Activated T-cell treated with anti-CD3 and anti-CD28 coated beads, Interleukin-2, amount 50 U/mL, for 72 hours (primary cell): Measurements from ENCODE around the gene METTL2B. TPM values are rescaled to one million over a fixed set of nuclear protein-coding genes. Genes with fewer than 3 reads are reported as not detected.
"Not testable (repeated sequence)": the region's sequence is repeated elsewhere in the genome, so short reads cannot be mapped to it uniquely, and the experiment has no call there.

Experiments
- ATAC-seq, 2 donors: fragments of 150-1000 bp; cut with Tn5 transposase; replicated peaks in 1 of 2; 2 replicates each; pipeline ENCODE4 v1.10.0; 2021; ENCODE audit warnings: moderate library complexity in 2 of 2, mild to moderate bottlenecking in 1 of 2
- DNase-seq, 2 donors: peaks; one replicate each; pipeline ENCODE4 v3.0.0; 2021 to 2022; ENCODE audit warnings: mixed read lengths in 1 of 2
- H3K27ac Mint-ChIP-seq: one replicate; pipeline ENCODE4 v1.8.0; 2022; ENCODE audit warnings: mild to moderate bottlenecking, moderate library complexity, mixed read lengths
- H3K27me3 Mint-ChIP-seq: one replicate; pipeline ENCODE4 v1.8.0; 2022; ENCODE audit warnings: low read depth, mixed read lengths
- H3K36me3 Mint-ChIP-seq, 2 donors: one replicate each; pipeline ENCODE4 v1.8.0; 2022; ENCODE audit warnings: mixed read lengths in 2 of 2, mild to moderate bottlenecking in 1 of 2; ENCODE audit not compliant: insufficient read depth in 2 of 2
- H3K4me1 Mint-ChIP-seq: one replicate; pipeline ENCODE4 v1.8.0; 2022; ENCODE audit warnings: low read depth, mixed read lengths
- H3K4me3 Mint-ChIP-seq, 2 donors: one replicate each; pipeline ENCODE4 v1.8.0; 2022; ENCODE audit warnings: mild to moderate bottlenecking in 2 of 2, mixed read lengths in 2 of 2, moderate library complexity in 2 of 2
- H3K9me3 Mint-ChIP-seq, 2 donors: one replicate each; pipeline ENCODE4 v1.8.0; 2022; ENCODE audit warnings: mixed read lengths in 2 of 2
- total RNA-seq, 2 donors: library from RNA; stranded (reverse); gene quantifications; one replicate each; pipeline ENCODE4 v1.2.3, GENCODE V29; 2022

The METTL2B gene
- total RNA-seq, 2 donors from 2014 or later, result 33.9 to 35.9 TPM

DNA sequence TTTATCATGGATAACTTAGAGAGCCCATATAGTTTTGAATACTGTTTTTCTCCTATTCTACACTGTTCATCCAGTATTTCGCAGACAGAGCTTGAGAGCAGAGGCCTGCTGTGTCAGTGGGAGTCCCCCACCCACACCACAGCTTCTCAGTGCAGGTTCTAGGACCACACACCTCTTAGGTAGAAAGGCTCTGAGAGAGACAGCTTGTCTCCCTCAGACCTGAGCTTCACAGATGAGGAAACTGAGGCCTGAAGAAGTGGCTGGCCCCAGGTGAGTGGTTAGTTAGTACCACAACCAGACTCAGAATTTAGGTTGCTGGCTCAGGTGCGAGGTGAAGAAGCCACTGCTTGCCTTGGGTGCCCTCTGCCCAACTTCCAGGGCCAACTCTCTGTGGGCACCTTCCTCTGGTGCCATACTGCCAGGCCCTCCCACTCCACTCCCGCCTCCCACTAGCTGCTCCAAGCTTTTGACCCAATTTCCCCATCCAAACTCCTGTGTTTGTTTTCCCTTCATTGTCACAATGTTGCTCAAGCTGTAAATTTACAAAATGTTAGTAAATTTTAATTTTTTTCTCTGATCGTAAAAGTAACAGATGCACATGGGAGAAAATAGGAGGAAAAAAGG lies 28.5 kb upstream of the METTL2B start:
- peak; percentile 54 to 65 for ATAC-seq
- peak in 1 of 2 donors; percentile 38 for DNase-seq
- peak overlapping the region in 1 of 2 donors; percentile 30 for H3K4me3 Mint-ChIP-seq
- no peak overlapping the region for H3K27ac Mint-ChIP-seq
- no peaks in the 10 kb centered on the region for H3K9me3 Mint-ChIP-seq
- peaks cover 63% of the 10 kb centered on the region for H3K4me1 Mint-ChIP-seq
- peaks cover 16% of the 10 kb centered on the region for H3K27me3 Mint-ChIP-seq
- no peaks in the 10 kb centered on the region for H3K36me3 Mint-ChIP-seq

DNA sequence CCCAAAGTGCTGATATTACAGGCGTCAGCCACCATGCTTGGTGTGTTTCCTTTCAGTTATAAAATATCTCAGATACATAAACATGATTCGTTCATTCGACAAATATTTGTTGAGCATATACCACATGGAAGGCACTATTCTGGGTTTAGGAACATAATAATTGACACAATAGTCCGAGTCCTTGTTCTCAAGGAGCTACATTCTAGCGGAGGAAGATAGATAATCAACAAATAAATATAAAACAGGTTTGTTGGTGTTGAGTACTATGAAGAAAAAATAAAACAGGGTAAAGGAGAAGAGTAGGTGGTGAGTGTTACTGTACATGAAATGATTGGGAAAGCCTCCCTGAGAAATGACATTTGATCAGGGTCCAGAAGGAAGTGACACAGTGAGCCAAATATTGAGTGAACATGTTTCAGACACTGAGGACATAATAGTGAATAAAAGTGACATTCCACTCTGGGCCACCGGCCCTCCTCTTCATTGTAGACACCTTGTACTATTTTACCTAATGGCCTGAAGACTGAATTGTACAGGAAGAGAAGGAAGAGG lies 27.7 kb upstream of the METTL2B start:
- Mint-ChIP-seq H3K36me3 (no peaks in the 10 kb centered on the region), H3K4me3 (no peak overlapping the region), H3K27me3 (peaks cover 16% of the 10 kb centered on the region), H3K4me1 (peaks cover 70% of the 10 kb centered on the region), H3K27ac (no peak overlapping the region), H3K9me3 (no peaks in the 10 kb centered on the region)
- DNase-seq (no peak), ATAC-seq (no peak)

DNA sequence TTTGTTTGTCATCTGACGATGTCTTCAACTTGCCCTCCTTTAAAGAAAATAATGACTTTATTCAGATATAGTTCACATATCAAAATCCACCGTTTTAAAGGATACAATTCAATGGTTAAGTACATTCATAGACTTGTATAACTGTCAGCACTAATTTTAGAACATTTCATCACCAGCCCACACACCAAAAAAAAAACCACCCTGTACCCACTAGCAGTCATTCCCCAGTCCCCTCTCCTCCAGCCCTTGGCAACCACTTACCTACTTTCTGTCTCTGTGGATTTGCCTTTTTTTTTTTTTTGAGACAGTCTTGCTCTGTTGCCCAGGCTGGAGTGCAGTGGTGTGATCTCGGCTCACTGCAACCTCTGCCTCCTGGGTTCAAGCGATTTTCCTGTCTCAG lies 26.1 kb upstream of the METTL2B start:
- peaks cover 11% of the 10 kb centered on the region for H3K27me3 Mint-ChIP-seq
- peak overlapping the region; percentile 39 to 67 for H3K4me3 Mint-ChIP-seq
- H3K9me3 Mint-ChIP-seq, result no peaks in the 10 kb centered on the region
- peaks cover 76% of the 10 kb centered on the region for H3K4me1 Mint-ChIP-seq
- DNase-seq, result peak in 1 of 2 donors; percentile 48
- H3K36me3 Mint-ChIP-seq, result no peaks in the 10 kb centered on the region
- peak overlapping the region; percentile 4 for H3K27ac Mint-ChIP-seq
- ATAC-seq, result peak; percentile 48 to 63

DNA sequence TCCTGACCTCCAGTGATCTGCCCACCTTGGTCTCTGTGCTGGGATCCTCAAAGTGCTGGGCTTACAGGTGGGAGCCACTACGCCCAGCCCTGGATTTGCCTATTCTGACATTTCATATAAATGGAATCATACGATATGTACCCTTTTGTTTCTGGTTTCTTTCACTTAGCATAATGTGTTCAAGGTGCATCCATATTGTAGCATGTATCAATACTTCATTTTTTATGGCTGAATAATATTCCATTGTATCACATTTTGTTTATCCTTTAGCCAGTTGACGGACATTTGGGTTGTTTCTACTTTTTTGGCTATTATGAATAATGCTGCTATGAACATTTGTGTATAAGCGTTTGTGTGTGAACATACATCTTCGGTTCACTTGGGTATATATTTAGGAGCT lies 25.6 kb upstream of the METTL2B start:
- H3K36me3 Mint-ChIP-seq, result no peaks in the 10 kb centered on the region
- no peak overlapping the region for H3K27ac Mint-ChIP-seq
- peak overlapping the region; percentile 39 to 51 for H3K4me3 Mint-ChIP-seq
- ATAC-seq (no peak), DNase-seq (no peak)
- H3K4me1 Mint-ChIP-seq, result peaks cover 77% of the 10 kb centered on the region
- peaks cover 11% of the 10 kb centered on the region for H3K27me3 Mint-ChIP-seq
- H3K9me3 Mint-ChIP-seq, result no peaks in the 10 kb centered on the region

DNA sequence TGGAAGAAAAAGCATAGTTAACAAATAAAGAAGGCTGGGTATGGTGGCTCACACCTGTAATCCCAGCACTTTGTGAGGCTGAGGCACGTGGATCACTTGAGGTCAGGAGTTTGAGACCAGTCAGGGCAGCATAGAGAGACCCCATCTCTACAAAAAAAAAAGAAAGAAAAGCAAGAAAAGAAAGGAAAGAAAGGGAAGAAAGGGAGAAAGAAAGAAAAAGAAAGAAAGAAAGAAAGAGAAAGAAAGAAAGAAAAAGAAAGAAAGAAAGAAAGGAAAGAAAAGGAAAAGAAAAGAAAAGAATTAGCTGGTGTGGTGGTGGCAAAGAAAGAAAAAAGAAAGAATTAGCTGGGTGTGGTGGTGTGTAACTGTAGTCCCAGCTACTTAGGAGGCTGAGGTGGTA lies 24.0 kb upstream of the METTL2B start:
- peak overlapping the region; percentile 51 to 61 for H3K4me3 Mint-ChIP-seq

DNA sequence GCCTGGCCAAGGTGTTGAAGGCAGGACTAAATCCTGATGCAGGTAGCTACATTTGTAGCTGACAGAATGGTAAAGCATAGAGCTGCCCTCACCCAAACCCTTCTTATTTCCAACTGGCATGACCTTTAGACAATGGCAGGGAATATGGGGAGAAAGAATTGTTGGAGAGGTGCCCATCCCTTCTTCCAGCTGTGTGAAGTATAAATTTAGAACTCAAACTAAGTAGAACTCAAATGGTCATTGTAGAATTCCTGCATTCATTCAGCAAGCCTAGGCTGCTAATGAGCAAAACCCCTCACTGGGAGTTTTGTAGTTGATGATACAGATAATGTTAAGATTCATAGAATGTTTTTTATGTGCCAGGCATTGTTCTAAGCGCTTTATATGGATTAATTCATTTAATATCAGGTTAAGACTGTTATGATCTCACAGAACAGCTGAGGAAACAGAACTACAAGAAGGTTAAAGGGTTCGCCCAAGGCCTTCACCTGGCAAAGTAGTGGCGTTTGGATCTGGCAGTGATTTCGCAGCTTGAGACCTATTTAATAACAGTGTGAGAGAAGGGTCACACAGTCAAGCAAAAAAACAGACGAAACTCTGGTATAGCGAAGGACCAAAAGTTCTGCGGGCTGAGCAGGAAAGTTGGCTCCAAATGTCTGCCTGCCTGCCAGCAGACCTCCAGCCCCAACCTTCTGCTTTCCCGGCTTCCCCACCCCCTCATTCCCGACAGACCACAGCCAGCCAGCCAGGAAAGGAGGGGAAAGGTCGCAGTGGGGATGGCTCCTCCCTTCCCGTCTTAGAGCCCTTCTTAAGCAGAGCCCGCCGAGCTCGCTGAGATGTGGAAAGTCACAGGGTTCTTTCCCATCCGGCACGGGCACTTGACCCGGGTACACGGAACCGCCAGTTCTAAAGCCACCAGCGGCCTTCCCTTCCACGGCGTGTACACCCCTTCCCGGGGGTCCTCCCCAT lies 22.4 kb upstream of the METTL2B start:
- H3K27ac Mint-ChIP-seq, result no peak overlapping the region
- H3K36me3 Mint-ChIP-seq, result peaks cover 5 to 15% of the 10 kb centered on the region in 2 donors
- no peaks in the 10 kb centered on the region for H3K9me3 Mint-ChIP-seq
- DNase-seq, result no peak
- H3K4me3 Mint-ChIP-seq, result peak overlapping the region in 1 of 2 donors; percentile 37
- H3K4me1 Mint-ChIP-seq, result peaks cover 83% of the 10 kb centered on the region
- ATAC-seq, result no peak
- H3K27me3 Mint-ChIP-seq, result peaks cover 11% of the 10 kb centered on the region

More for the DNA sequence above, 24.0 kb upstream of the METTL2B start:
- no peak for ATAC-seq
- Mint-ChIP-seq H3K27me3 (peaks cover 11% of the 10 kb centered on the region), H3K4me1 (peaks cover 83% of the 10 kb centered on the region), H3K27ac (peak overlapping the region; percentile 74), H3K9me3 (no peaks in the 10 kb centered on the region), H3K36me3 (peaks cover 0 to 6% of the 10 kb centered on the region in 2 donors)
- no peak for DNase-seq

DNA sequence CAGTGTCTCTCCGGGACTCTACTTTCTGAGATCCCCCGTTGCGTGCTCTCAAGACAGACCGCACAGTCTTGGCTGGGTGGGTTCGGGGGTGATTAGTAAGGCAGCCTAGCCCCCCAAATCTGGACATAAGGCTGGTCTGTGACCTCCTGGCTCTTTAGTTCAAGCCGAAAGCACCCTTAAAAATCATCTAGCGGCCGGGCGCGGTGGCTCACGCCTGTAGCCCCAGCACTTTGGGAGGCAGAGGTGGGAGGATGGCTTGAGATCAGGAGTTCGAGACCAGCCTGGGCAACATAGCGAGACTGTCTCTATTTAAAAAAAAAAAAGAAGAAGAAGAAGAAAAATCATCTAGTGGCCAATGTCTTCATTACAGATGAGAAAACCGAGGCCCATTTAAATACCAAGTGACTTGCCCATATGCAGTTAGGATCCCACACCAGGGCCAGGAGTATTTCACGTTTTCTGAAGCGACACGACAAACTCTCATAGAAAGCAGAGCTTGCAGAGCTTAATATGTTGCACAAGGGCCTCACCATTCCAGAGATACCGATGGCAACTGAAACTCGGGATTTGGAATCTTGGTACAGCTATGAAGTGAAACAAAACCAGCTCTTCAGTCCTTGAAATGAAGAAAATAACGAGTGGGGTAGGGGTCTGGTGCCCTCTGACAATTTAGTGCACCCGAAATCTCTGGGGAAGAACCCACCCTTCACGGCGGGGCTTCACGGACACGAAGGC lies 21.6 kb upstream of the METTL2B start:
- Mint-ChIP-seq H3K27ac (peak overlapping the region; percentile 85), H3K27me3 (peaks cover 11% of the 10 kb centered on the region), H3K36me3 (peaks cover 5 to 15% of the 10 kb centered on the region in 2 donors)

DNA sequence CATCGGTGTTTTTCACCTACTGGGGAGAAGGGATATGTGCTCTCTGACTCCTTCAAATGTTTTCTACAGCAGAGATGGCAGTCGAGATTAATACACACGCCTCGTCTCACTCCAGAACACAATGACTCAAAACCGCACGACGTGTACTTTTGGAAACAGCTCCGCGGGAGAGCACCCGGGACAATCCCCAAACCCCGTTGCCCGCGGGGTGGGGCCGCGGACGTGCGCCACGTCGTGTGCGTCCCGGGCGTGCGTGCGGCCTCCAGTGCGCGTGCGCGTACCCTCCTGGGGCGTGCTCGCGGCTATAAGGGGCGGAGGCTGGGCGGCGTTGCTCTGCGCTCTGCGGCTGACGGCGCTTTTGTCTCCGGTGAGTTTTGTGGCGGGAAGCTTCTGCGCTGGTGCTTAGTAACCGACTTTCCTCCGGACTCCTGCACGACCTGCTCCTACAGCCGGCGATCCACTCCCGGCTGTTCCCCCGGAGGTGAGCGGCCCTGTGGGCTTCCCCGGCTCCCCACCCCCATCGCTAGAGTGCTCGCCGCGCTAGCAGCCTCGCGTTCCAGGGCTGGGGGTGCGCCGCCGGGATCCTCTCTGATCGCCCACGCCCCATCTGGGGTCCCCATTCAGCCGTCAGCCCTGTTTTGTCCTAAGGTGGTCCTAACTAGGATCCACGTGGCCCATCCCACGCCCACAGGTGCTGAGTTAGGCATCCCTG lies 20.8 kb upstream of the METTL2B start, which contains the start of gene HILPDA:
TSS of gene HILPDA (plus strand) at position 336 of the 712 bp plus-strand sequence. CDS start 1,391 bp downstream, outside the sequence.
- Mint-ChIP-seq H3K9me3 (no peaks in the 10 kb centered on the region), H3K36me3 (peaks cover 5 to 15% of the 10 kb centered on the region in 2 donors), H3K27ac (peak within 1 kb of the TSS; percentile 92), H3K27me3 (peaks cover 11% of the 10 kb centered on the region), H3K4me1 (peaks cover 84% of the 10 kb centered on the region), H3K4me3 (peak within 1 kb of the TSS; percentile 98)
- DNase-seq (peak; percentile 97 to 98), ATAC-seq (peak; percentile 84 to 88)

More for the DNA sequence above, 21.6 kb upstream of the METTL2B start:
- Mint-ChIP-seq H3K4me3 (peak overlapping the region; percentile 98), H3K9me3 (no peaks in the 10 kb centered on the region), H3K4me1 (peaks cover 89% of the 10 kb centered on the region)
- no peak for DNase-seq
- ATAC-seq, result no peak

DNA sequence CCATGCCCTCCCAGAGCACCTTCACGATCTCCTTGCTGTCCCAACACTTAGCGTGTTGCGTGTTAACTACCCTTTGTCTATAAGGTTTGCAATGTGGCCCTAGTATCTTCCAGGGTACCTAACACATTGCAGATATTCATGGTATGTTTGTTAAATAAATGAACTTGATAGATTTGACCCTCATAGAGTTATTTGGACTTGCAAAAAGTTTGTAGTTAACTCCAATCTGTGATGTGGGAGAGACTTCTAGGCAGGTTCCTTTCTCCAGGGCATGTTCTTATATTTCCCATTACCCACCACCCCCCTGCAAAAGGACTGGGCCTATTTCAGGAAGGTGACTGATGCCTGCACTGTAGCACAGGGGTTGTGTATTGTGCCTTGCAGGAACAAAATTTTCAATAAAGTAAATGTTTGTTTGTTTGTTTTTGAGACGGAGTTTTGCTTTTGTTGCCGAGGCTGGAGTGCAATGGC lies 20.3 kb upstream of the METTL2B start:
- peaks cover 5 to 15% of the 10 kb centered on the region in 2 donors for H3K36me3 Mint-ChIP-seq
- H3K4me1 Mint-ChIP-seq, result peaks cover 79% of the 10 kb centered on the region
- peaks cover 11% of the 10 kb centered on the region for H3K27me3 Mint-ChIP-seq
- DNase-seq, result no peak
- peak; percentile 4 for ATAC-seq
- peak overlapping the region; percentile 98 for H3K4me3 Mint-ChIP-seq
- no peaks in the 10 kb centered on the region for H3K9me3 Mint-ChIP-seq
- H3K27ac Mint-ChIP-seq, result peak overlapping the region; percentile 92

DNA sequence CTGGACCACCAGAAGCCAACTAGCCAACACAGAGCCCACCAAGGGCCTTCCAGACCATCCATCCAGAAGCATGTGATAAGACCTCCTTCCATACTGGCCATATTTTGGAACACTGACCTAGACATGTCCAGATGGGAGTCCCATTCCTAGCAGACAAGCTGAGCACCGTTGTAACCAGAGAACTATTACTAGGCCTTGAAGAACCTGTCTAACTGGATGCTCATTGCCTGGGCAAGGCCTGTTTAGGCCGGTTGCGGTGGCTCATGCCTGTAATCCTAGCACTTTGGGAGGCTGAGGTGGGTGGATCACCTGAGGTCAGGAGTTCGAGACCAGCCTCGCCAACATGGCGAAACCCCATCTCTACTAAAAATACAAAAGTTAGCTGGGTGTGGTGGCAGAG lies 19.2 kb upstream of the METTL2B start:
- Mint-ChIP-seq H3K4me1 (peaks cover 68% of the 10 kb centered on the region), H3K36me3 (peaks cover 5 to 15% of the 10 kb centered on the region in 2 donors), H3K4me3 (peak overlapping the region; percentile 98), H3K27ac (peak overlapping the region; percentile 8)
- not testable (repeated sequence) for DNase-seq, ATAC-seq, H3K9me3 Mint-ChIP-seq, H3K27me3 Mint-ChIP-seq

DNA sequence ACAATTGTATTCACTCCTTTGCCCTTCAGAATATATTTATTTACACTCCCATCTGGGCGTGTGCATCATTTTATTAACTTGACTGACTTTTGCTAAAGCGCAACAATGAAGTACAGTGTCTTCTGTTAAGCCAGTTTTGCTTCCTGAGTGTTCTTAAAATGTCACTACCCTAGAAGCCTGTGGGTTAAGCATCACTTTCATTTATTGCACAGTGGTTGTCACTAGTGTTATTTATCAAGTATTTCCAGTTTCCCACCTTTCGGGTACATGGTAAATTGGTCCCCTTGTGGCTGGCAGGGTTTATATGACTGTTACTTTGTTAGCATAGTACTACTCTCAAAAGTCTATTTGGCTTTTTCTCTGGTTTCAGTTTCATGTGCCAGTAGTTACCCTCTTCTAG lies 17.6 kb upstream of the METTL2B start:
- no peaks in the 10 kb centered on the region for H3K9me3 Mint-ChIP-seq
- ATAC-seq (peak; percentile 55 to 65), DNase-seq (peak; percentile 46 to 67)
- H3K36me3 Mint-ChIP-seq, result peaks cover 5 to 21% of the 10 kb centered on the region in 2 donors
- peak overlapping the region; percentile 99 for H3K27ac Mint-ChIP-seq
- H3K4me1 Mint-ChIP-seq, result peaks cover 52% of the 10 kb centered on the region
- peak overlapping the region; percentile 98 for H3K4me3 Mint-ChIP-seq
- H3K27me3 Mint-ChIP-seq, result no peaks in the 10 kb centered on the region
